Measurements from ENCODE around the gene PNPLA2.

DNA sequence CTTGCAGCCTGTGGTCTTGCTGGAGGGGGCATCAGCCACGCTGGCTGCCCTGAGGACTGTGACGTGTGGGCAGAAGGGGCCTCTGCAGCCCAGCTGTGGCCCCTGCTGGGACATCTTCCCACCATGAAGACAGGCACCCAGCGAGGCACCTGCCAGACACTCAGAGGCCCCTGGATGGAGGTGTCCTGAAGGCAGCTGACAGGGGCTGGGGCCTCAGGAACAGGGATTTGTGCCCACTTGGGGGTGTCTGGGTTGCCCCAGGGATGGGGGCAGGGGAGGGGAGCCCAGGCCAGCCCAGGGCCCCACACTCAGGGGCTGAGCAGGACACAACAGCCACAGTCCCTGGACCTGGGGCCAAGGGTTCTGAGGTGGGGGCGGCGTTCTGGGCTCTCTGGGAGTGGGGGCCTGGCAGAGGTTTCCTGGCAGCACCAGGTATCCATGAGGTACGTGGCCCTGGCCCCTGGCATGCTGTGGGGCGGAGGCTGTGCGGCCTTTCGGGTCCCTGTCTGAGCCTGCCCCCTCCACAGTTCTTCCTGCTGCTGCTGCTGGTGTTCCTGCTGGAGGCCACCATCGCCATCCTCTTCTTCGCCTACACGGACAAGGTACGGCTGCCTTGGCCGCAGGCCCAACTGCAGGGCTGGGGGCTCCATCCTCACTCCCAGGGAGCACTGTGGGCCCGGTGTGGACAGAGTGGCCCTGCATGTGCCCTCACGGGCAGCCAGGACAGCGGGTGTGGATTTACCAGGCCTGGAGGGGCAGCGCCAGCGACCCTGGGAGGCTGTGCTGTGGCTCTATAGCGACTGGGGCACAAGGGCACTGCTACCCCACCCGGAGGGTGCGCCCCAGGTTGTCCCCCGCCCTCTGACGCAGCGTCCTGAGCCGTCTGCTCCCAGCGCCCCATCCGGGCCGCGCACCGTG lies 45.5 kb downstream of the PNPLA2 start:
- TF ChIP-seq POLR2A (IDR thresholded peaks at IDR 0.05) (no peak), EP300 (IDR thresholded peaks at IDR 0.05) (no peak), CTCF (IDR thresholded peaks at IDR 0.05) (no peak)

Measured in gastroesophageal sphincter (tissue), 3 donors.